GM12872 (cell line): ENCODE results near the gene IP6K3.

ENCODE experiments used
- CTCF ChIP-seq: IDR thresholded peaks from 3 replicates; pipeline ENCODE4 v1.5.1; 2011; ENCODE audit warnings: low read depth, mild to moderate bottlenecking, low read length, moderate library complexity; ENCODE audit not compliant: insufficient read depth

IP6K3 gene

GRCh38 chr6:33686225-33686924 is 60.3 kb downstream of the IP6K3 start:
- TF ChIP-seq CTCF: no peak

GRCh38 chr6:33685411-33686224 is 61.1 kb downstream of the IP6K3 start:
- TF ChIP-seq CTCF: no peak

- no peak for TF ChIP-seq CTCF
Observed at GRCh38 chr6:33684983-33685382, 61.7 kb downstream of the IP6K3 start.

GRCh38 chr6:33684428-33684896 is 62.2 kb downstream of the IP6K3 start:
- no peak for TF ChIP-seq CTCF

- TF ChIP-seq CTCF: no peak
Observed at GRCh38 chr6:33683576-33684427, 62.9 kb downstream of the IP6K3 start.

- no peak for TF ChIP-seq CTCF
Observed at GRCh38 chr6:33683051-33683571, 63.6 kb downstream of the IP6K3 start.

- no peak for TF ChIP-seq CTCF
Observed at GRCh38 chr6:33682341-33682740, 64.4 kb downstream of the IP6K3 start.
